CD14-positive monocyte (primary cell): Measurements from ENCODE around the gene CORO1C. TPM values are rescaled to one million over a fixed set of nuclear protein-coding genes. Genes with fewer than 3 reads are reported as not detected.

Source experiments
- DNase-seq, 3 donors: peaks; one replicate each; pipeline ENCODE4 v3.0.0-alpha.2; 2011 to 2022
- H2AFZ ChIP-seq: 2 replicates; pipeline ENCODE4 v1.6.0; 2012; ENCODE audit warnings: mild to moderate bottlenecking, low read depth, low read length, inconsistent platforms; ENCODE audit not compliant: insufficient read depth, poor library complexity, severe bottlenecking
- H3K27ac ChIP-seq, 2 donors: 1 replicate in 1 of 2; 2 replicates in 1 of 2; pipeline ENCODE4 v1.5.1; 2012 to 2013; ENCODE audit warnings: low read length in 2 of 2, control low read depth in 1 of 2, inconsistent platforms in 1 of 2, low read depth in 1 of 2, mild to moderate bottlenecking in 1 of 2
- H3K27me3 ChIP-seq, 2 donors: one replicate each; pipeline versions ENCODE4 v1.6.0 to v1.6.1; 2011 to 2013; ENCODE audit warnings: low read length in 2 of 2; ENCODE audit not compliant: control insufficient read depth in 2 of 2, insufficient read depth in 2 of 2
- H3K36me3 ChIP-seq, 2 donors: replicated peaks in 1 of 2; 1 replicate in 1 of 2; 2 replicates in 1 of 2; pipeline versions ENCODE4 v1.5.1 to v1.6.1; 2012 to 2013; ENCODE audit warnings: low read length in 2 of 2, control low read depth in 1 of 2, inconsistent platforms in 1 of 2, mild to moderate bottlenecking in 1 of 2; ENCODE audit not compliant: insufficient read depth in 2 of 2, control insufficient read depth in 1 of 2
- H3K4me1 ChIP-seq, 2 donors: 1 replicate in 1 of 2; 2 replicates in 1 of 2; pipeline versions ENCODE4 v1.5.1 to v1.6.1; 2012 to 2013; ENCODE audit warnings: low read length in 2 of 2, control low read depth in 1 of 2, inconsistent platforms in 1 of 2, mild to moderate bottlenecking in 1 of 2, moderate library complexity in 1 of 2; ENCODE audit not compliant: insufficient read depth in 2 of 2, control insufficient read depth in 1 of 2
- H3K4me2 ChIP-seq: replicated peaks from 2 replicates; pipeline ENCODE3; 2012; ENCODE audit warnings: low read length, moderate library complexity, mild to moderate bottlenecking; ENCODE audit not compliant: poor library complexity, severe bottlenecking; ENCODE audit errors: extremely low read depth
- H3K4me3 ChIP-seq, 3 experiments: fragments of 200-600 bp in 1 of 3; sonication (generic) in 1 of 3; replicated peaks in 1 of 3; 1 replicate in 2 of 3; 2 replicates in 1 of 3; pipeline ENCODE4 v1.5.1; 2011 to 2013; ENCODE audit warnings: low read length in 3 of 3, mild to moderate bottlenecking in 3 of 3, control low read depth in 2 of 3, low read depth in 2 of 3, inconsistent platforms in 1 of 3, moderate library complexity in 1 of 3
- H3K79me2 ChIP-seq: 2 replicates; pipeline ENCODE4 v1.6.0; 2012; ENCODE audit warnings: mild to moderate bottlenecking, control low read depth, inconsistent platforms, low read length, moderate library complexity; ENCODE audit not compliant: insufficient read depth
- H3K9ac ChIP-seq: 2 replicates; pipeline ENCODE4 v1.6.0; 2017; ENCODE audit warnings: low read length, mild to moderate bottlenecking; ENCODE audit not compliant: insufficient read depth, poor library complexity, severe bottlenecking
- H3K9me3 ChIP-seq, 2 donors: replicated peaks in 1 of 2; 1 replicate in 1 of 2; 2 replicates in 1 of 2; pipeline versions ENCODE4 v1.5.1 to v1.6.1; 2012 to 2013; ENCODE audit warnings: low read length in 2 of 2, control low read depth in 1 of 2; ENCODE audit not compliant: control insufficient read depth in 1 of 2, insufficient read depth in 1 of 2
- H4K20me1 ChIP-seq: 2 replicates; pipeline ENCODE4 v1.6.0; 2012; ENCODE audit warnings: mild to moderate bottlenecking, low read length, control low read depth, moderate library complexity; ENCODE audit not compliant: insufficient read depth
- H3K27ac Mint-ChIP-seq, 7 donors: one replicate each; pipeline ENCODE4 v1.8.0; 2020; ENCODE audit warnings: mild to moderate bottlenecking in 7 of 7, mixed read lengths in 7 of 7, moderate library complexity in 6 of 7, inconsistent platforms in 2 of 7
- H3K27me3 Mint-ChIP-seq, 3 donors: one replicate each; pipeline ENCODE4 v1.8.0; 2021 to 2022; ENCODE audit warnings: low read depth in 3 of 3, mild to moderate bottlenecking in 3 of 3, mixed read lengths in 3 of 3, moderate library complexity in 3 of 3, inconsistent platforms in 1 of 3
- H3K36me3 Mint-ChIP-seq, 2 donors: one replicate each; pipeline ENCODE4 v1.8.0; 2020; ENCODE audit warnings: mixed read lengths in 2 of 2, inconsistent platforms in 1 of 2, mild to moderate bottlenecking in 1 of 2
- H3K4me1 Mint-ChIP-seq: one replicate; pipeline ENCODE4 v1.8.0; 2020; ENCODE audit warnings: mild to moderate bottlenecking, mixed read lengths
- H3K4me3 Mint-ChIP-seq, 2 donors: one replicate each; pipeline ENCODE4 v1.8.0; 2020; ENCODE audit warnings: mild to moderate bottlenecking in 2 of 2, mixed read lengths in 2 of 2, moderate library complexity in 1 of 2
- H3K9me3 Mint-ChIP-seq, 7 donors: one replicate each; pipeline ENCODE4 v1.8.0; 2020 to 2022; ENCODE audit warnings: mixed read lengths in 7 of 7, mild to moderate bottlenecking in 6 of 7, moderate library complexity in 6 of 7, inconsistent platforms in 2 of 7
- WGBS: methylation state at CpG from one replicate; pipeline ENCODE4 v1.1.5; 2013; ENCODE audit warnings: missing lambda C conversion rate; ENCODE audit not compliant: insufficient coverage; 5-methylcytosine and 5-hydroxymethylcytosine counted together
- intact Hi-C, 2 donors: fragments of 100-400 bp; cut with micrococcal nuclease; formaldehyde crosslinking; loops; one replicate each; pipeline versions ENCODE4 v1.15.0 to v1.15.1; 2023
- polyA plus RNA-seq, 3 donors: library from polyadenylated mRNA; depleted of rRNA in 1 of 3; unstranded in 2 of 3; stranded (reverse) in 1 of 3; fragments of 300-500 nt in 2 of 3; fragments of >200 nt in 1 of 3; fragmentation: Illumina TruSeq in 2 of 3; gene quantifications; 1 replicate in 2 of 3; 2 replicates in 1 of 3; pipeline ENCODE4 v1.2.3, GENCODE V29; 2012 to 2021
- TF ChIP-seq, protein P1 (sequence below): fragments of 200-600 bp; IDR thresholded peaks from one replicate; pipeline ENCODE4 v1.8.0; 2022; ENCODE audit warnings: antibody characterized with exemption, mild to moderate bottlenecking

The CORO1C gene
- polyA plus RNA-seq, 3 donors, result 77.5 to 285 (median 229) TPM

DNA sequence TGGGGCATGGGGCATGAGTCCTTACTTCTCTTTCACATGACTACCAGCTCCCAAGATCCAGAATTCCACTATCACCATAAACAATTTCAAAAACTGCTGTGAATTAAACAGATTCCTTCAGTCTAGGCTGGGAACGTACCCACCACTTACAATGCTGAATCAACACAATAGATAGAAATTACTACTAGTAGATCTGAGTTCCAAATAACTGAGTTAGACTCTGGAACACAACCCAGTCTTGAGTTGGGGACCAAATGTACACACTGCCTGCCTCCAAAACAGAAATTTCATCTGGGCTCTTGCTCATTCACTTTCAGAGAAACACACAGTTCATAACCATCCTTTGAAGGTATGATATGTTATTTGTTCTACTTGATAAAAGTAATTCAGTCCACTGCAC is 8.9 kb downstream of the CORO1C start:
- peak overlapping the region; percentile 89 to 99 for H3K27ac ChIP-seq
- peak overlapping the region in 1 of 3 experiments; percentile 60 for H3K4me3 ChIP-seq
- peak overlapping the region; percentile 59 to 70 for H3K4me3 Mint-ChIP-seq
- intact Hi-C loops, result no loop called here
- TF ChIP-seq, protein P1, sequence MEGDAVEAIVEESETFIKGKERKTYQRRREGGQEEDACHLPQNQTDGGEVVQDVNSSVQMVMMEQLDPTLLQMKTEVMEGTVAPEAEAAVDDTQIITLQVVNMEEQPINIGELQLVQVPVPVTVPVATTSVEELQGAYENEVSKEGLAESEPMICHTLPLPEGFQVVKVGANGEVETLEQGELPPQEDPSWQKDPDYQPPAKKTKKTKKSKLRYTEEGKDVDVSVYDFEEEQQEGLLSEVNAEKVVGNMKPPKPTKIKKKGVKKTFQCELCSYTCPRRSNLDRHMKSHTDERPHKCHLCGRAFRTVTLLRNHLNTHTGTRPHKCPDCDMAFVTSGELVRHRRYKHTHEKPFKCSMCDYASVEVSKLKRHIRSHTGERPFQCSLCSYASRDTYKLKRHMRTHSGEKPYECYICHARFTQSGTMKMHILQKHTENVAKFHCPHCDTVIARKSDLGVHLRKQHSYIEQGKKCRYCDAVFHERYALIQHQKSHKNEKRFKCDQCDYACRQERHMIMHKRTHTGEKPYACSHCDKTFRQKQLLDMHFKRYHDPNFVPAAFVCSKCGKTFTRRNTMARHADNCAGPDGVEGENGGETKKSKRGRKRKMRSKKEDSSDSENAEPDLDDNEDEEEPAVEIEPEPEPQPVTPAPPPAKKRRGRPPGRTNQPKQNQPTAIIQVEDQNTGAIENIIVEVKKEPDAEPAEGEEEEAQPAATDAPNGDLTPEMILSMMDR, result no peak
- peaks cover 1% of the 10 kb centered on the region in 2 donors for H3K36me3 ChIP-seq
- peak overlapping the region; percentile 71 for H3K4me2 ChIP-seq
- WGBS, result 80% methylated on average over 1 of the region's 1 CpG
- H2AFZ ChIP-seq, result no peak overlapping the region
- no peak for DNase-seq
- H3K4me1 Mint-ChIP-seq, result peaks cover 82% of the 10 kb centered on the region
- no peaks in the 10 kb centered on the region for H3K27me3 Mint-ChIP-seq
- H3K27me3 ChIP-seq, result no peaks in the 10 kb centered on the region
- peaks cover 0 to 2% (median 0%) of the 10 kb centered on the region in 7 donors for H3K9me3 Mint-ChIP-seq
- H3K36me3 Mint-ChIP-seq, result peaks cover 12 to 22% of the 10 kb centered on the region in 2 donors
- no peaks in the 10 kb centered on the region for H3K9me3 ChIP-seq
- H3K79me2 ChIP-seq, result peaks cover 89% of the 10 kb centered on the region
- H3K27ac Mint-ChIP-seq, result peak overlapping the region; percentile 94 to 99 (median 98)
- H3K9ac ChIP-seq, result peak overlapping the region; percentile 59
- peaks cover 68% of the 10 kb centered on the region for H4K20me1 ChIP-seq
- H3K4me1 ChIP-seq, result peaks cover 77% of the 10 kb centered on the region in 2 donors

DNA sequence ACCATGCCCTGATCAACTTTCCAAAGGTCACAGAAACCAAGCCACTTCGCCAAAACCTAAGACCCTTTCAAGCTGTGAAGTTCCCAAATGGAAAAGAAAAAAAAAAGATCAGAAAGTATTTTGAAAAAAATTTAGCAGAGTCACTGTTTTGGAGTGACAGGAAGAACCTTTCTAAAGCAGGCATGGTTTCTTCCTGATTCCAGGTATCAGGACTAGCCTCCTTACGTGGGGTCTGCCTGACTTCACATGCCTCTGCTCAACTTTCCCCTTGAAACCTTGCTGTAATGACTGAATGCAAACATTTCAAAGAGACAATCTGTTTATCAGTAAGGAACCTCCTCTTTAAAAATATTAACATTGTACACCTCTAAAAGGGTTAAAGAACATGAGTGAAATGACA is 9.5 kb downstream of the CORO1C start:
- Histone ChIP-seq H2AFZ (no peak overlapping the region), H3K36me3 (peaks cover 7 to 8% of the 10 kb centered on the region in 2 donors), H3K9me3 (no peaks in the 10 kb centered on the region), H3K4me3 (peak overlapping the region in 1 of 3 experiments; percentile 60), H3K9ac (peak overlapping the region; percentile 17), H4K20me1 (peaks cover 68% of the 10 kb centered on the region), H3K27me3 (no peaks in the 10 kb centered on the region), H3K4me1 (peaks cover 71% of the 10 kb centered on the region in 2 donors), H3K27ac (peak overlapping the region; percentile 89 to 99), H3K79me2 (peaks cover 89% of the 10 kb centered on the region), H3K4me2 (peak overlapping the region; percentile 71)
- WGBS, result 0% methylated on average over 1 of the region's 2 CpGs
- Mint-ChIP-seq H3K27ac (peak overlapping the region; percentile 94 to 99 (median 98)), H3K36me3 (peaks cover 15 to 24% of the 10 kb centered on the region in 2 donors), H3K4me3 (peak overlapping the region; percentile 59 to 70), H3K4me1 (peaks cover 80% of the 10 kb centered on the region), H3K9me3 (peaks cover 0 to 2% (median 0%) of the 10 kb centered on the region in 7 donors), H3K27me3 (no peaks in the 10 kb centered on the region)
- peak in 1 of 3 donors; percentile 58 for DNase-seq
- TF ChIP-seq, protein P1, result no peak
- intact Hi-C loops, result no loop called here
